GM19452 (cell line): ENCODE data around the gene TSSK1B.
"Not testable (repeated sequence)": the region's sequence is repeated elsewhere in the genome, so short reads cannot be mapped to it uniquely, and the experiment has no call there.

Experiments used
- ATAC-seq: cut with Tn5 transposase; IDR thresholded peaks from one replicate; pipeline ENCODE4 v1.9.1; 2021; ENCODE audit not compliant: unreplicated experiment

TSSK1B gene

GRCh38 chr5:113404269-113404668, 30.5 kb downstream of the TSSK1B start:
- ATAC-seq = no peak

DNA sequence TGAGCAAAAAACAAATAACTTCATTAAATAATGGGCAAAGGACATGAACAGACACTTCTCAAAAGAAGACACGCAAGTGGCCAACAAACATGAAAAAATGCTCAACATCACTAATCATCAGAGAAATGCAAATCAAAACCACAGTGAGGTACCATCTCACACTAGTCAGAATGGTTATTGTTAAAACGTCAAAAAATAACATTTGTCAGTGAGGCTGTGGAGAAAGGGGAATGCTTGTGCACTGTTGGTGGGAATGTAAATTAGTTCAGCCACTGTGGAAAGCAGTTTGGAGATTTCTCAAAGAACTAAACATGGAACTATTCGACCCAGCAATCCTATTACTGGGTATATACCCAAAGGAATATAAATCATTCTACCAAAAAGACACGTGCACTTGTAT, 36.8 kb downstream of the TSSK1B start:
- ATAC-seq = not testable (repeated sequence)

GRCh38 chr5:113397046-113397445, 37.7 kb downstream of the TSSK1B start:
- no peak for ATAC-seq

GRCh38 chr5:113394658-113395057, 40.1 kb downstream of the TSSK1B start:
- ATAC-seq = no peak

GRCh38 chr5:113390224-113390623, 44.6 kb downstream of the TSSK1B start:
- ATAC-seq = no peak

DNA sequence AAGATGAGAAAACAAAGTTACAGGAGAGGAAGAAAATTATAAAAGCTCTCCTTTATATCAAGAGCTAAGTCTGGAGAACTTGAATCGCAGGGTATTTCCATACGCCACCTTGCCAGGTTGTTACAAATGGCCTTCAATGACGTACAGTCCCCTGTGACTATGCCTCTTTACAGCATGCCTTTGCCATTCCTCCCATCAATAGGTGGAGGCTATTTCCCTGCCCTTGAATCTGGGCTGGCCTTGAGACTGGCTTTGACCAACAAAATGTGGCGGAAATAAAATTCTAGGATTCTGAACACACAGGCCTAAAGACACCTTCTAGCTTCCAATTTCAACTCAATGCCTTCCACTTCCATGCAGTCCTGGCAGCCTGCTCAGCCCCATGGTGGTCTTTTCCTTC, 45.7 kb downstream of the TSSK1B start:
- ATAC-seq = no peak

DNA sequence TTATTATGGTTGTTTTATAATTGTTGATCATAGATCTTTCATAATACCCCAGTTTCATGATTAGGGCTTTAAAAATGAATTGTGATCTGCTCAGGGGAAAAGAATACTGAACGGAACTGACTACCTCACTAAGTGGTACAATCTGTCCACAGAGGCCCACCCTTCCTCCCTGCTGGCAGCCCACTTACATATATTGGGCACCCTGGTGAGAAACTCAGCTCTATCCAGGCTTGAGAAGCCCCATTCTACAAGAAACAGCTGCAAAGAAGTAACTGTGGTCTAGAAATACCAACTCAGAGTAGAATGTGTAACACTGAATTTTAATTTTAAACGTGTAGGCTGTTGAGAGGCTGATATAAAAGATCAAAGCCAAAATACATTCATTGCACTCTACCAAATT, 46.9 kb downstream of the TSSK1B start:
- no peak for ATAC-seq

- no peak for ATAC-seq
Observed at GRCh38 chr5:113384782-113385285, 50.0 kb downstream of the TSSK1B start.

DNA sequence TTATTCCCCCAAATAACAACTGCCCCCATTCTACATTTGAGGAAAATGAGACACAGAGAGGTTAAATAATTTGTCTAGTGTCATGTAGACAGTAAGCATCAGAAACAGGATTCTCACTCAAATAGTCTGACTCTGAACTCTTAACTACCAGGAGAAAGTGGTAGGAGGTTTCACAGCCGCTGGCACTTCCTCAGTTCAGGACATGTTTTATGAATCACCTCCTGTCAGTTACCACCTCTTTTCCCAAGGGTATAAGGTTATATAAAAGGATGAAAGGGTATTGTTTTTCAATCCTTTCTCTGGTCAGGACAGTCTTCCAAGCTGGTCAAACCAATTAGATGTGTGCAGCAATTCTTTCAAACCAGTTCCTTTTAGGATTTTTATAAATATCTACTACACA, 52.1 kb downstream of the TSSK1B start:
- ATAC-seq = no peak
